ENCODE results near the gene NBAS.

The NBAS gene

DNA sequence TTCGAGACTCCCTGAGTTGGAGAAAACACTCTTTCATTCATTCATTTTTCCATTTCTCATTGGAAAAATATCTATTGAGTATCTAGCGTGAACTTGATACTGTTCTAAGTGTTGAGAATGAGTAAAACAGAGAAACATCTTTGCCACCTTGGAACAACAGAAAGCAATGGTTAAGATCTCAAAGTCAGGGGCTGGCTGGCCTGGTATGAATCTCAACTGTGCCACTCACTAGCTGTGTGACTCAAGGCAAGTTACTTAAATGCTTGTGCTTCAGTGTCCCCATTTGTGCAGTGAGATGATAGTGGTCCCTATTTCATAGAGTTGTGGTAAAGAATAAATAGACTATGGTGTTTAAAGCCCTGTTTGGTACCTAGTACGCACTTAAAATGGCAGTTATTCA is 415.2 kb downstream of the NBAS start:
- no peak for TF ChIP-seq FOXP2 (optimal IDR thresholded peaks at IDR 0.05; ENCODE audit: borderline replicate concordance, extremely low read depth, extremely low read length, insufficient read depth)
- TF ChIP-seq TAF1 (IDR thresholded peaks at IDR 0.05; ENCODE audit: borderline replicate concordance, insufficient read depth, low read length): no peak
- TF ChIP-seq, protein P1, sequence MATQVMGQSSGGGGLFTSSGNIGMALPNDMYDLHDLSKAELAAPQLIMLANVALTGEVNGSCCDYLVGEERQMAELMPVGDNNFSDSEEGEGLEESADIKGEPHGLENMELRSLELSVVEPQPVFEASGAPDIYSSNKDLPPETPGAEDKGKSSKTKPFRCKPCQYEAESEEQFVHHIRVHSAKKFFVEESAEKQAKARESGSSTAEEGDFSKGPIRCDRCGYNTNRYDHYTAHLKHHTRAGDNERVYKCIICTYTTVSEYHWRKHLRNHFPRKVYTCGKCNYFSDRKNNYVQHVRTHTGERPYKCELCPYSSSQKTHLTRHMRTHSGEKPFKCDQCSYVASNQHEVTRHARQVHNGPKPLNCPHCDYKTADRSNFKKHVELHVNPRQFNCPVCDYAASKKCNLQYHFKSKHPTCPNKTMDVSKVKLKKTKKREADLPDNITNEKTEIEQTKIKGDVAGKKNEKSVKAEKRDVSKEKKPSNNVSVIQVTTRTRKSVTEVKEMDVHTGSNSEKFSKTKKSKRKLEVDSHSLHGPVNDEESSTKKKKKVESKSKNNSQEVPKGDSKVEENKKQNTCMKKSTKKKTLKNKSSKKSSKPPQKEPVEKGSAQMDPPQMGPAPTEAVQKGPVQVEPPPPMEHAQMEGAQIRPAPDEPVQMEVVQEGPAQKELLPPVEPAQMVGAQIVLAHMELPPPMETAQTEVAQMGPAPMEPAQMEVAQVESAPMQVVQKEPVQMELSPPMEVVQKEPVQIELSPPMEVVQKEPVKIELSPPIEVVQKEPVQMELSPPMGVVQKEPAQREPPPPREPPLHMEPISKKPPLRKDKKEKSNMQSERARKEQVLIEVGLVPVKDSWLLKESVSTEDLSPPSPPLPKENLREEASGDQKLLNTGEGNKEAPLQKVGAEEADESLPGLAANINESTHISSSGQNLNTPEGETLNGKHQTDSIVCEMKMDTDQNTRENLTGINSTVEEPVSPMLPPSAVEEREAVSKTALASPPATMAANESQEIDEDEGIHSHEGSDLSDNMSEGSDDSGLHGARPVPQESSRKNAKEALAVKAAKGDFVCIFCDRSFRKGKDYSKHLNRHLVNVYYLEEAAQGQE (IDR thresholded peaks at IDR 0.05; ENCODE audit: insufficient read depth in 1 of 2, low read depth in 2 of 2, low read length in 2 of 2): no peak
- no peak for TF ChIP-seq POLR2AphosphoS5 (IDR thresholded peaks at IDR 0.05; ENCODE audit: low read depth, low read length)
- TF ChIP-seq SIN3A (IDR thresholded peaks at IDR 0.05; ENCODE audit: borderline replicate concordance, insufficient read depth, low read length): no peak

DNA sequence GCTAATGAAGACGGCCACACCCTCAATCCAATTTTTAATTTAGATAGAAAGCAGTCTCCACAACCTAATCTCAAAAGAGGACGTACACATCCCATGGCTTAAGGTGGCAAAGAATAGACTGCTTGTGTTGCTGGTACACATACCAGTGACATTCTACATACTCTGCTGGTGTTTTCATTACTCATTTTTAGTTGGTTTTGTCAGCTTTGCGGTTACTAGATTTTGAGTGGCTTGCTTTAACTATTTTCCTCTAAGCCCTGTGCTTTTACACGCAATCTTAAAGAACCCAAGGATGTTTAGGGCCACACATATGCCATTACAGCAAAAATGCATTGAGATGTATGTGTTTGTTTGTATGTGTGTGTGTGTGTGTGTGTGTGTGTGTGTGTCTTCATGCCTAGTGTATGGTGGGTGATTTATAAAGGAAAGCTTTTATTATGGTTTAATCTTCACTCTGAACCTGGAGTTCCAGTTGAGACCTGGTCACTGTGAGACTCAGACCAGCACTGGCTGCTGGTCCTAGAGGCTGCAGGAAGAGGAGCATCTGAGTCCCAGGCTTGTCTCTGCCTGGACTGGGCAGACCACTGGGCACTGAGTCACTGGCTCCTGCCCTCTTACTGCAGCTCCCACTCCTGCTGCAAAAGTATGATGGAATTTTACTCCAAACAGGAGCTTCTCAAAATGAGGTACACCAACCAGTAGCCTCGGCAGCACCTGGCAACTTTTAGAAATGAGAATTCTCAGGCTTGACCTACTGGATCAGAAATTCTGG is 415.9 kb downstream of the NBAS start:
- TF ChIP-seq TAF1 (IDR thresholded peaks at IDR 0.05; ENCODE audit: borderline replicate concordance, insufficient read depth, low read length) (no peak), FOXP2 (optimal IDR thresholded peaks at IDR 0.05; ENCODE audit: borderline replicate concordance, extremely low read depth, extremely low read length, insufficient read depth) (no peak), SIN3A (IDR thresholded peaks at IDR 0.05; ENCODE audit: borderline replicate concordance, insufficient read depth, low read length) (no peak), POLR2AphosphoS5 (IDR thresholded peaks at IDR 0.05; ENCODE audit: low read depth, low read length) (no peak)
- TF ChIP-seq, protein P1 (IDR thresholded peaks at IDR 0.05; ENCODE audit: insufficient read depth in 1 of 2, low read depth in 2 of 2, low read length in 2 of 2): no peak

DNA sequence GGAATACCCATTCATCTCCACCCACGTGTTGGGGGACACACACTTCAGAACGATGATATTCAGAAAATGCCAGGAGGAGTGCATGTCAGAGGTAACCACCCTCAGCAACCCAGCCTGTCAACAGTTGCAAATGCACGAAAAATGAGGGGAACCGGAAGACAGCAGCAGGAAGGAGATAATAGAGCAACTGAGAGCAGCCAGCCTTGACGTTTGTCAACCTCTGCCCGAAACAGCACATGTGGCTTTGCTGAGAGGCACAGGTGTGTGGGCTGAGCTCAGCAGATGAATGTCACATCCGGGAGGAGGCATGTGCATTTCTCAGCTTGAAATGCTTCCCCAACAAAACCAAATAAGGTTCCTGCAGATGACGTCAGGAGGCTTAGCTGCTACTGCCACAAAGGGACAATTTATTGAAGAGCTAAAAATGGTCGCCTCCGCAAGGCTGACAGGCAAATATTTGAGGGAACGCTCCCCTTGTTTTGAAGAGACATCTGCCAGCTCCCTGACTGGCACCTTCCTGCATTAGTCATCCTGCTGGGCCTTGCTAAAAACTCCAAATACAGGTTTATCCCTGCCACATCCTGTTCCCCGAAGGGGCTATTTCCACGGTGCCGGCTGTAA is 419.0 kb downstream of the NBAS start:
- TF ChIP-seq SIN3A (IDR thresholded peaks at IDR 0.05; ENCODE audit: borderline replicate concordance, insufficient read depth, low read length) (no peak), POLR2AphosphoS5 (IDR thresholded peaks at IDR 0.05; ENCODE audit: low read depth, low read length) (no peak), FOXP2 (optimal IDR thresholded peaks at IDR 0.05; ENCODE audit: borderline replicate concordance, extremely low read depth, extremely low read length, insufficient read depth) (no peak), TAF1 (IDR thresholded peaks at IDR 0.05; ENCODE audit: borderline replicate concordance, insufficient read depth, low read length) (no peak)
- TF ChIP-seq, protein P1 (IDR thresholded peaks at IDR 0.05; ENCODE audit: insufficient read depth in 1 of 2, low read depth in 2 of 2, low read length in 2 of 2): no peak

DNA sequence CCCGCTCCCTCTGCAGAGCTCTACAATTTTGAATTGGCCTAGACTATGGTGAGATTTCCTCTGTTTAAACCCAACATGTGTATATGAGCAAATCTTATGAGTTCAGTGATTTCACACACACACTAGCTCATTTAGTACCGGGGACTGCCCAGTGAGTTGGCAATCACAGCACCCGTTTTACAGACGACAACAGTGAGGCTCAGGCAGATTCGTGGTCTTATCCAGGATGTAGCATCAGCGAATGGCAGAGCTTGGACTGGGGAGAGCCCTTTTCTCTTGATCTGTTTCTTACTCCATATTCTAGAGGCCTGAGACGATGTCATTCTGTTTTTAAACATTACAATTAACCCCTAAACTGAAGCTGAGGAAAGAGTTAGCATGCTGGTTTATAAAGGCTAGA is 419.9 kb downstream of the NBAS start:
- TF ChIP-seq FOXP2 (optimal IDR thresholded peaks at IDR 0.05; ENCODE audit: borderline replicate concordance, extremely low read depth, extremely low read length, insufficient read depth): no peak
- no peak for TF ChIP-seq TAF1 (IDR thresholded peaks at IDR 0.05; ENCODE audit: borderline replicate concordance, insufficient read depth, low read length)
- TF ChIP-seq, protein P1 (IDR thresholded peaks at IDR 0.05; ENCODE audit: insufficient read depth in 1 of 2, low read depth in 2 of 2, low read length in 2 of 2): no peak
- no peak for TF ChIP-seq SIN3A (IDR thresholded peaks at IDR 0.05; ENCODE audit: borderline replicate concordance, insufficient read depth, low read length)
- TF ChIP-seq POLR2AphosphoS5 (IDR thresholded peaks at IDR 0.05; ENCODE audit: low read depth, low read length): no peak

Measured in PFSK-1 (cell line).